Sigmoid colon (tissue), 7 donors: ENCODE data around the gene CCDC24. TPM values are rescaled to one million over a fixed set of nuclear protein-coding genes. Genes with fewer than 3 reads are reported as not detected.
A peak's percentile ranks its signal among the peaks of the same experiment; 100 is the strongest.

ENCODE experiments used
- DNase-seq: peaks from one replicate; pipeline ENCODE4 v3.0.0-alpha.2; 2019
- H3K27ac ChIP-seq, 4 donors: fragments of 200-600 bp; sonication (generic); one replicate each; pipeline ENCODE4 v1.5.1; 2016 to 2019; ENCODE audit warnings: mild to moderate bottlenecking in 1 of 4
- H3K27me3 ChIP-seq, 3 donors: fragments of 200-600 bp; sonication (generic); one replicate each; pipeline ENCODE4 v1.5.1; 2019; ENCODE audit warnings: mild to moderate bottlenecking in 1 of 3
- H3K36me3 ChIP-seq, 4 donors: fragments of 200-600 bp; sonication (generic); one replicate each; pipeline ENCODE4 v1.5.1; 2016 to 2019
- H3K4me1 ChIP-seq, 4 donors: fragments of 200-600 bp; sonication (generic); one replicate each; pipeline ENCODE4 v1.5.1; 2017 to 2019
- H3K4me3 ChIP-seq, 4 donors: fragments of 200-600 bp; sonication (generic); one replicate each; pipeline ENCODE4 v1.5.1; 2017 to 2019; ENCODE audit warnings: mild to moderate bottlenecking in 2 of 4, moderate library complexity in 1 of 4
- H3K9me3 ChIP-seq, 4 donors: fragments of 200-600 bp in 3 of 4; sonication (generic) in 3 of 4; one replicate each; pipeline versions ENCODE4 v1.5.1 to v1.6.1; 2013 to 2019
- EP300 ChIP-seq, 4 donors: sonication (generic); formaldehyde crosslinking; IDR thresholded peaks; one replicate each; pipeline ENCODE4 v1.6.1; 2017; ENCODE audit warnings: antibody characterized with exemption in 4 of 4
- POLR2A ChIP-seq, 2 donors: fragments of 450-650 bp; IDR thresholded peaks; one replicate each; pipeline ENCODE4 v1.6.1; 2016; ENCODE audit warnings: antibody characterized with exemption in 2 of 2, mild to moderate bottlenecking in 2 of 2, moderate library complexity in 2 of 2
- POLR2AphosphoS5 ChIP-seq, 4 donors: sonication (generic); formaldehyde crosslinking; IDR thresholded peaks; one replicate each; pipeline ENCODE4 v1.6.1; 2017; ENCODE audit warnings: antibody characterized with exemption in 4 of 4
- whole genome bisulfite sequencing, 2 donors: extraction: QIAGEN DNeasy Blood & Tissue Kit; methylation state at CpG; one replicate each; pipeline ENCODE4 v1.1.7; 2013; 5-methylcytosine and 5-hydroxymethylcytosine counted together
- intact Hi-C: fragments of 100-400 bp; cut with DNase I; formaldehyde crosslinking; loops from one replicate; pipeline ENCODE4 v1.15.1; 2023
- polyA plus RNA-seq, 3 donors: library from polyadenylated mRNA; stranded (reverse); fragments of 200-250 nt; gene quantifications; one replicate each; pipeline ENCODE4 v1.2.3, GENCODE V29; 2013
- total RNA-seq, 4 donors: library from RNA; depleted of rRNA; stranded (reverse); fragments of >200 nt; gene quantifications; one replicate each; pipeline ENCODE4 v1.1.0, GENCODE V29; 2016
- TF ChIP-seq, protein P1 (sequence below), 4 experiments: fragments of 450-650 bp in 3 of 4; fragments of 200-600 bp in 1 of 4; IDR thresholded peaks; one replicate each; pipeline ENCODE4 v1.5.1; 2016 to 2019; ENCODE audit warnings: antibody characterized with exemption in 4 of 4, mild to moderate bottlenecking in 3 of 4, moderate library complexity in 2 of 4
- donor health status: healthy with polysubstance abuse.
- donor health status: Bipolar disorder and iron deficiency.
- donor health status: healthy.

CCDC24 gene
- total and polyA plus RNA-seq, 7 donors = 2.7 to 19.2 (median 6.6) TPM

- peaks cover 0 to 34% (median 20%) of the 10 kb centered on the region in 4 donors for H3K4me1 ChIP-seq
- TF ChIP-seq, protein P1, sequence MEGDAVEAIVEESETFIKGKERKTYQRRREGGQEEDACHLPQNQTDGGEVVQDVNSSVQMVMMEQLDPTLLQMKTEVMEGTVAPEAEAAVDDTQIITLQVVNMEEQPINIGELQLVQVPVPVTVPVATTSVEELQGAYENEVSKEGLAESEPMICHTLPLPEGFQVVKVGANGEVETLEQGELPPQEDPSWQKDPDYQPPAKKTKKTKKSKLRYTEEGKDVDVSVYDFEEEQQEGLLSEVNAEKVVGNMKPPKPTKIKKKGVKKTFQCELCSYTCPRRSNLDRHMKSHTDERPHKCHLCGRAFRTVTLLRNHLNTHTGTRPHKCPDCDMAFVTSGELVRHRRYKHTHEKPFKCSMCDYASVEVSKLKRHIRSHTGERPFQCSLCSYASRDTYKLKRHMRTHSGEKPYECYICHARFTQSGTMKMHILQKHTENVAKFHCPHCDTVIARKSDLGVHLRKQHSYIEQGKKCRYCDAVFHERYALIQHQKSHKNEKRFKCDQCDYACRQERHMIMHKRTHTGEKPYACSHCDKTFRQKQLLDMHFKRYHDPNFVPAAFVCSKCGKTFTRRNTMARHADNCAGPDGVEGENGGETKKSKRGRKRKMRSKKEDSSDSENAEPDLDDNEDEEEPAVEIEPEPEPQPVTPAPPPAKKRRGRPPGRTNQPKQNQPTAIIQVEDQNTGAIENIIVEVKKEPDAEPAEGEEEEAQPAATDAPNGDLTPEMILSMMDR (IDR thresholded peaks at IDR 0.05) = no peak
- TF ChIP-seq POLR2AphosphoS5 (IDR thresholded peaks at IDR 0.05) (no peak), EP300 (IDR thresholded peaks at IDR 0.05) (no peak)
- intact Hi-C loops = loop anchor here (1.0 kb wide), 1 partner anchor 25 kb away; the partner anchor contains the start of gene IPO13
- 92 to 93% methylated on average over 9 of the region's 9 CpGs for WGBS, 2 donors
- H3K9me3 ChIP-seq = no peaks in the 10 kb centered on the region
- no peak overlapping the region for H3K27ac ChIP-seq
- H3K36me3 ChIP-seq = peaks cover 0 to 20% (median 10%) of the 10 kb centered on the region in 4 donors
- DNase-seq = no peak
- no peaks in the 10 kb centered on the region for H3K27me3 ChIP-seq
- H3K4me3 ChIP-seq = peak overlapping the region in 2 of 4 donors; percentile 69 to 90
Measured at GRCh38 chr1:43970911-43971310, 20.5 kb upstream of the CCDC24 start.

DNA sequence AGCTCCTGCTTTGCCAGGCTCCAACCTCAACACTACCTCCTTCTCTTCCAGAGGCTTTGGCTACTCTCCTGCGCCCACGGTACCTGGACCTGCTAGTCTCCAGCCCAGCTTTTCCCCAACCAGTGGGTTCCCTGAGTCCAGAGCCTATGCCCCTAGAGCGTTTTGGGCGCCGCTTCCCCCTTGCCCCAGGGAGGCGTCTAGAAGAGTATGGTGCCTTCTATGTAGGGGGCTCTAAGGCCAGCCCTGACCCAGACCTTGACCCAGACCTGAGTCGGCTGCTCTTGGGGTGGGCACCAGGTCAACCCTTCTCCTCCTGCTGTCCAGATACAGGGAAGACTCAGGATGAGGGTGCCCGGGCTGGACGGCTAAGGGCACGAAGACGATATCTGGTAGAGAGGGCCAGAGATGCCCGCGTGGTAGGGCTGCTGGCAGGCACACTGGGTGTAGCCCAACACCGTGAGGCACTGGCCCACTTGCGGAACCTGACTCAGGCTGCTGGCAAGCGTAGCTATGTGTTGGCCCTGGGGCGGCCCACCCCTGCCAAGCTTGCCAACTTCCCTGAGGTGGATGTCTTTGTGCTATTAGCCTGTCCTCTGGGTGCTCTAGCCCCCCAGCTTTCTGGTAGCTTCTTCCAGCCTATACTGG is 19.9 kb upstream of the CCDC24 start:
- intact Hi-C loops = no loop called here
- TF ChIP-seq POLR2A (IDR thresholded peaks at IDR 0.05) (no peak), EP300 (IDR thresholded peaks at IDR 0.05) (no peak), POLR2AphosphoS5 (IDR thresholded peaks at IDR 0.05) (no peak)
- TF ChIP-seq, protein P1 (IDR thresholded peaks at IDR 0.05) = no peak
- no peaks in the 10 kb centered on the region for H3K27me3 ChIP-seq
- WGBS, 2 donors = 97% methylated on average over 17 of the region's 17 CpGs
- no peaks in the 10 kb centered on the region for H3K9me3 ChIP-seq
- H3K4me3 ChIP-seq = no peak overlapping the region
- DNase-seq = no peak
- H3K36me3 ChIP-seq = peaks cover 0 to 17% (median 11%) of the 10 kb centered on the region in 4 donors
- no peak overlapping the region for H3K27ac ChIP-seq
- H3K4me1 ChIP-seq = peaks cover 0 to 39% (median 25%) of the 10 kb centered on the region in 4 donors

DNA sequence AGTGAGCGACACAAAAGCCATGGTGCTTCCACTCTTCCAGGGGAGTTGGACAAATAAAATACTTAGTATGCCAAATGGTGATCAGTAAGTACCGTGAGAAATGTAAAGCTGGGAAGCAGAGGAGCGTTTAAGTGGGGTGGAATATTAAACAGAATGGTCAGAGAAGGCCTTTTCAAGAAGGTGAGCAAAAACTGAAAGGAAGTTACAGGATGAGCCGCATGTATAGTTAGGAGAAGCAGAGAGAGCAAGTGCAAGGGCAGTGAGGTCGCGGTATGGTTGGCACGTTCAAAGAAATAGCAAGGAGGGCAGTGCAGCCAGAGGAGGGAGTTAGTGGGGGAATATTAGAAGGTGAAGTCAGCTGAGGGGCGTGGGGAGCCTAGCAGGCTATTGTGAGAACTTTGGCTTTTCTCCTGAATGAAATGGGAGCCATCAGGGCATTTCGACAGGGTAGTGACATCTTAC is 17.4 kb upstream of the CCDC24 start:
- no peak for DNase-seq
- H3K9me3 ChIP-seq = no peaks in the 10 kb centered on the region
- H3K4me3 ChIP-seq = peak overlapping the region; percentile 82 to 94 (median 90)
- WGBS, 2 donors = 29 to 39% methylated on average over 9 of the region's 9 CpGs
- intact Hi-C loops = no loop called here
- TF ChIP-seq POLR2A (IDR thresholded peaks at IDR 0.05) = no peak
- no peak for TF ChIP-seq EP300 (IDR thresholded peaks at IDR 0.05)
- TF ChIP-seq, protein P1 (IDR thresholded peaks at IDR 0.05) = no peak
- no peak for TF ChIP-seq POLR2AphosphoS5 (IDR thresholded peaks at IDR 0.05)
- peak overlapping the region; percentile 91 to 97 (median 96) for H3K27ac ChIP-seq
- no peaks in the 10 kb centered on the region for H3K27me3 ChIP-seq
- peaks cover 0 to 62% (median 45%) of the 10 kb centered on the region in 4 donors for H3K4me1 ChIP-seq
- peaks cover 0 to 31% (median 18%) of the 10 kb centered on the region in 4 donors for H3K36me3 ChIP-seq

DNA sequence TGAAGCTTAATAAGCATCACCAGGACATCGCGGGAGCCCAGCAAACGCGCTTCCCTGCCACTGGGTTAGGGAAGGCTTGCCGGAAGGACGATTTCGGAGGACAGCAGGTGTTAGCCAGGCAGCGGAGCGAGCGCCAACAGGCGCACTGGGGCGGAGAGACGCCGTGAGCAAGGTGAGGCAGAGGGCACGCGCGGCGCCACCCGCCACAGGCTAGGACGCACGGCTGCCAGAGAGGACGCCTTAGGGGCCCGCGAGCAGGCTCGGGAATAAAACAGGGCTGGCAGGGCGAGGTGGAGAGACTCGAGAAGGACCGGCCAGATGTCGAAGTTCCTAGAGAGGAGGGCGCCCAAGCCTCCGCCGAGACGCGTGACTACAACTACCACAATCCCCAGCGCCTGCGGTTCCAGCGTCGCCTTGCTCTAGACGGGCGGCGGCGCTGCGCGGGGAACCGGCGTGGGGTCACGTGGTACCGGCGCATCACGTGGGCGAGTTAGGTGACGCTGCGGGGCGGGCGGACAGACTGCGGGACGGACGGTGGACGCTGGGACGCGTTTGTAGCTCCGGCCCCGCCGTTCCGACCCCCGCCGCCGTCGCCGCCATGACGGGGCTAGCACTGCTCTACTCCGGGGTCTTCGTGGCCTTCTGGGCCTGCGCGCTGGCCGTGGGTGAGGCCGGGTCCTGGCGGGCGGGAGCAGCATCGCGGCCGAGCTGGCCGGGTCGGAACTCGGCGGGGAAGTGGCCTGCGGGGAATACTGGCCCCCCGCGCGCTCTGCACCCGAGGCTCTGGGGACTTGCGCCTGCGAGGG is 16.8 kb upstream of the CCDC24 start, which contains the start of gene ATP6V0B:
Gene ATP6V0B, plus strand, starts transcription at position 518 of the 806 bp plus-strand sequence. Its CDS starts 81 bp downstream, at position 599.
- WGBS, 2 donors = 0% methylated on average over 93 of the region's 93 CpGs
- no peaks in the 10 kb centered on the region for H3K9me3 ChIP-seq
- H3K4me1 ChIP-seq = peaks cover 0 to 65% (median 45%) of the 10 kb centered on the region in 4 donors
- H3K27ac ChIP-seq = peak within 1 kb of the TSS; percentile 91 to 97 (median 96)
- H3K36me3 ChIP-seq = peaks cover 0 to 31% (median 18%) of the 10 kb centered on the region in 4 donors
- TF ChIP-seq POLR2AphosphoS5 (IDR thresholded peaks at IDR 0.05) (peak; percentile 95 to 99 (median 98)), POLR2A (IDR thresholded peaks at IDR 0.05) (peak; percentile 88 to 95), EP300 (IDR thresholded peaks at IDR 0.05) (peak in 1 of 4 donors; percentile 71)
- TF ChIP-seq, protein P1 (IDR thresholded peaks at IDR 0.05) = peak; percentile 5 to 38 (median 32)
- no peaks in the 10 kb centered on the region for H3K27me3 ChIP-seq
- intact Hi-C loops = no loop called here
- peak; percentile 98 for DNase-seq
- peak within 1 kb of the TSS; percentile 82 to 94 (median 90) for H3K4me3 ChIP-seq
